Right atrium auricular region (tissue), 2 donors: ENCODE measurements around the gene MBD3. TPM values are rescaled to one million over a fixed set of nuclear protein-coding genes. Genes with fewer than 3 reads are reported as not detected.

ENCODE experiments used
- DNase-seq: peaks from one replicate; pipeline ENCODE4 v3.0.0-alpha.2; 2019; ENCODE audit warnings: low spot score
- H3K27ac ChIP-seq, 2 donors: fragments of 200-600 bp; sonication (generic); 1 replicate in 1 of 2; 2 replicates in 1 of 2; pipeline ENCODE4 v1.5.1; 2016 to 2019
- H3K27me3 ChIP-seq, 2 donors: fragments of 200-600 bp; sonication (generic); one replicate each; pipeline versions ENCODE4 v1.5.1 to v1.6.0; 2017 to 2019
- H3K36me3 ChIP-seq: fragments of 200-600 bp; sonication (generic); one replicate; pipeline ENCODE4 v1.5.1; 2016
- H3K4me1 ChIP-seq, 2 donors: fragments of 200-600 bp; sonication (generic); one replicate each; pipeline versions ENCODE4 v1.5.1 to v1.6.0; 2017 to 2019
- H3K4me3 ChIP-seq, 2 donors: fragments of 200-600 bp; sonication (generic); 1 replicate in 1 of 2; 2 replicates in 1 of 2; pipeline ENCODE4 v1.5.1; 2017 to 2019; ENCODE audit warnings: mild to moderate bottlenecking in 1 of 2, moderate library complexity in 1 of 2
- H3K9me3 ChIP-seq, 2 donors: fragments of 200-600 bp; sonication (generic); one replicate each; pipeline ENCODE4 v1.5.1; 2019
- total RNA-seq, 2 donors: library from RNA; depleted of rRNA; stranded (reverse); fragments of >200 nt; gene quantifications; one replicate each; pipeline ENCODE4 v1.1.0, GENCODE V29; 2016
- TF ChIP-seq, protein P1 (sequence below), 2 donors: fragments of 200-600 bp; sonication (generic); IDR thresholded peaks; one replicate each; pipeline ENCODE4 v1.5.1; 2019; ENCODE audit warnings: antibody characterized with exemption in 2 of 2

The MBD3 gene
- total RNA-seq, 2 donors from 2014 or later = 64.3 to 86.8 TPM

DNA sequence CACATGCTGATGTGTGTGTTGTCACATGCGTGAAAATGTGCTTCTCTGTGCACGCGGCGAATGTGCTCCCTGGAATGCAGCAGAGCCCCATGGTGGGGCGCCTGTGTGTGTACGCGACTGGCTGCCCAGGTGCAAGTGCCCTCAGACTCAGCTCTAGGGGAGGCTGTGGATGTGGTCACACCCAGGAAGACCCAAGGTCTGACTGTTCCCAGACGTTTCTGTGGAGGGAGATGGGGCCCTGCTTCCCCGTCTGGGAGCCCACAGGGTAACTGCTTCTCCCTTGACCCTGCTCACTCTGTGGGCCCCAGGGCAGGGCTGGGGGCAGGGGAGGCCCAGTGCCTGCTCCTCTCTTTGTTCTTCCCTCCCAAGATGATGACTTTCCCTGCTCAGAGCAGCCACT, 20.5 kb upstream of the MBD3 start:
- Histone ChIP-seq H3K4me1 (no peaks in the 10 kb centered on the region), H3K27ac (no peak overlapping the region), H3K4me3 (no peak overlapping the region), H3K36me3 (peaks cover 33% of the 10 kb centered on the region), H3K27me3 (no peaks in the 10 kb centered on the region), H3K9me3 (no peaks in the 10 kb centered on the region)
- DNase-seq = no peak
- TF ChIP-seq, protein P1, sequence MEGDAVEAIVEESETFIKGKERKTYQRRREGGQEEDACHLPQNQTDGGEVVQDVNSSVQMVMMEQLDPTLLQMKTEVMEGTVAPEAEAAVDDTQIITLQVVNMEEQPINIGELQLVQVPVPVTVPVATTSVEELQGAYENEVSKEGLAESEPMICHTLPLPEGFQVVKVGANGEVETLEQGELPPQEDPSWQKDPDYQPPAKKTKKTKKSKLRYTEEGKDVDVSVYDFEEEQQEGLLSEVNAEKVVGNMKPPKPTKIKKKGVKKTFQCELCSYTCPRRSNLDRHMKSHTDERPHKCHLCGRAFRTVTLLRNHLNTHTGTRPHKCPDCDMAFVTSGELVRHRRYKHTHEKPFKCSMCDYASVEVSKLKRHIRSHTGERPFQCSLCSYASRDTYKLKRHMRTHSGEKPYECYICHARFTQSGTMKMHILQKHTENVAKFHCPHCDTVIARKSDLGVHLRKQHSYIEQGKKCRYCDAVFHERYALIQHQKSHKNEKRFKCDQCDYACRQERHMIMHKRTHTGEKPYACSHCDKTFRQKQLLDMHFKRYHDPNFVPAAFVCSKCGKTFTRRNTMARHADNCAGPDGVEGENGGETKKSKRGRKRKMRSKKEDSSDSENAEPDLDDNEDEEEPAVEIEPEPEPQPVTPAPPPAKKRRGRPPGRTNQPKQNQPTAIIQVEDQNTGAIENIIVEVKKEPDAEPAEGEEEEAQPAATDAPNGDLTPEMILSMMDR (IDR thresholded peaks at IDR 0.05) = no peak

DNA sequence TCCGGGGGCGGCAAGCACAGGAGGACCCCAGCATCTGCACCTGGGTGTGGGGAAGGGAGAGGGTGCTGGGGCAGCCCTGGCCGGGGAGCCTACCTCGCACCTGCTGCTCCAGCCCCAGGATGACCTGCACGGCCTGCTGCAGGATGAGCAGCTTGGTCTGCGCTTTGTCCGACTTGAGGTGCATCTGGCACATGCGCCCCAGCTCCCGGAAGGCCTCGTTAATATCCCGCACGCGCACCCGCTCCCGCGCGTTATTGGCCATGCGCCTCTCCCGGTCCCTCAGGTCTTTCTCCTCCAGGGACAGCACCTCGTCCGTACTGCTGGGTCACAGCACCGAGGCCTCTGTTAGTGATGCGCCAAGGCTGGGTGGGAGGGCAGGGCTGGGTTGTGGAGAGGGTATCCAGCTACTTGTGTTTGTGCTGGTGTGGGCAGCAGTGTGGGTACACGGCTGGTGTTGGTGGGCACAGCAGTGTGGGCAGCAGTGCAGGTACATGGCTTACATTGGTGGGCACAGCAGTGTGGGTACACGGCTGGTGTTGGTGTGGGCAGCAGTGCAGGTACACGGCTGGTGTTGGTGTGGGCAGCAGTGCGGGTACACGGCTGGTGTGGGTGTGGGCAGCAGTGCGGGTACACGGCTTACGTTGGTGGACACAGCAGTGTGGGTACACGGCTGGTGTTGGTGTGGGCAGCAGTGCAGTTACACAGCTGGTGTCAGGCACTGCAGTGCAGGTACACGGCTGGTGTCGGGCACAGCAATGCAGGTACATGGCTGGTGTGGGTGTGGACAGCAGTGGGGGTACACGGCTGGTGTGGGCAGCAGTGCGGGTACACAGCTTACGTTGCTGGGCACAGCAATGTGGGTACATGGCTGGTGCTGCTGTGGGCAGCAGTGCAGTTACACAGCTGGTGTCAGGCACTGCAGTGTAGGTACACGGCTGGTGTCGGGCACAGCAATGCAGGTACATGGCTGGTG, 19.7 kb upstream of the MBD3 start:
- peaks cover 33% of the 10 kb centered on the region for H3K36me3 ChIP-seq
- no peak overlapping the region for H3K4me3 ChIP-seq
- no peaks in the 10 kb centered on the region for H3K9me3 ChIP-seq
- TF ChIP-seq, protein P1 (IDR thresholded peaks at IDR 0.05) = no peak
- DNase-seq = no peak
- no peaks in the 10 kb centered on the region for H3K27me3 ChIP-seq
- no peak overlapping the region for H3K27ac ChIP-seq
- H3K4me1 ChIP-seq = no peaks in the 10 kb centered on the region

DNA sequence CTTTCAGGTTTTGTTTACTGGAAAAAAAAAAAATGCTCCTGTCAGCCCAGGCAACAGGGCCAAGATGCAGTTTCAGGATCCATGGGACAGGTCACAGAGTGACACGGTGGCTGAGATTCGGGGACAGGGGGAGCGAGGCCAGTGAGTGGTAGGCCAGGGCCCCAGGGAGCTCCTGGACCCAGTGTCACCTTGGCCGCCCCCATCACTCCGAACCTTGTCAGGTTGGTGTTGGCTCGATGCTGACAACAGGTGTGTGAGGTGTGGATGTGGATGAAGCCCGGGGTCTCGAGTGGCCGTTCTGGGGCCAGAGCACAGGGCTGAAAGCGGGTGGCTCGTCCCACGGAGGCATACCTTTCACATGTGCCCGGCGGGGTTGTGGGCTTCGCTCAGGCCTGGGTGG, 18.7 kb upstream of the MBD3 start:
- H3K4me1 ChIP-seq = peaks cover under 1 to 4% of the 10 kb centered on the region in 2 donors
- H3K36me3 ChIP-seq = peaks cover 33% of the 10 kb centered on the region
- no peak for DNase-seq
- TF ChIP-seq, protein P1 (IDR thresholded peaks at IDR 0.05) = no peak
- H3K9me3 ChIP-seq = no peaks in the 10 kb centered on the region
- H3K27ac ChIP-seq = no peak overlapping the region
- H3K4me3 ChIP-seq = no peak overlapping the region
- no peaks in the 10 kb centered on the region for H3K27me3 ChIP-seq

DNA sequence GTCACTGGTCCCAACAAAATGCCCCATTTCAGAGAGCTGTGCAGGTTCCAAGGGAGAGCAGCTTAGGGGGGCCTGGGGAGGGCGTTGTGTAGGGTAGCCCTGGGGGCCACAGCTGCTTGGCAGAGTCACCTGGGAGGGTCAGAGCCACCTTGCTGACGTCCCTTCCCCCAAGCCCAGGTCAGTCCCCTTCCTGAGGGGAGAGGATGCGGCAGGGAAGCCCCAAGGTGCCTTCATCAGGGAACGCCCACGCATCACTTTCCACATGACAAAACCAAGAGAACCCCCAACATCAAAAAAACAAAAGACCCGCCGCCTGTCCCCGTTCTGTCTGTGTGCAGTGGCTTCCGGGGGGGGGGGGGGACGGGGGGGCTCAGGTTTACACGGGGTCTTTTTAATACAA, 17.9 kb upstream of the MBD3 start:
- H3K27ac ChIP-seq = no peak overlapping the region
- no peak for DNase-seq
- peaks cover 33% of the 10 kb centered on the region for H3K36me3 ChIP-seq

DNA sequence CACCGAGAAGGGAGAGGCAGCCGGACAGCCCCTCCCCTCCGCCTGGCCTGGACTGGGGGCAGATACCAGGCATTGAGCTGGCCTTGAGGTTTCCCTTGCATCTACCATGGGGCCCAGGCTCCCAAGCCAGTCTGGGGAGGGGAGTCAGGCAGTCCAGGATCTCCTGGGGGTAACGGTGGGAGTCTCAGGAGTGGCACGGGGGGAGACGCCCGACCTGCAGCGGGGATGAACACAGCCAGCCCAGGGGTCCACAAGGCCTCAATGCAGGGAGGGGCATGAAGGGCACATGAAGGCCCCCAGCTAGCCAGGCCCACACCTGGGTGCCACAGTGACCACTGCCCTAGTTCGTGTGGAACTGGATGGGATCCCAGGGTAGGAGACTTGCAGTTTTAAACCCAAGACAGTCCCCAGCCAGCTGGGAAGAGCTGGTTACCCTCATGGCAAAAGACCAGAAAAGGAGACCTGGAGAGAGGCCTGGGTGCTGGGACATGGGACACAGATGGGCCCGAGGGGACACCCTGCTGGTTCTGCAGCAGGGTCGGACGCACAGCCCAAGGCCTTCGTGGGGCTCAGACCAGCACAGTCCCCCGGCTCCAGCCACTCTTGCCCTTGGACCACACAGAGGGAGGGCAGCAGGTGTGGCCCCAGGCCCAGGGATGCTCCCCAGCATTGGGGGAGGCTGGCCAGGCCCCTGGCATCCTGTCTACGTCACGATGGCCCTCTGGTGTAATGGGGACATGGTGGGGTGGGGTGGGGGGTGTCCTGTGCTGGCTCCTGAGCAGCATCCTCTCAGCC, 17.2 kb upstream of the MBD3 start:
- Histone ChIP-seq H3K4me1 (peaks cover 3 to 9% of the 10 kb centered on the region in 2 donors), H3K4me3 (no peak overlapping the region), H3K36me3 (peaks cover 27% of the 10 kb centered on the region), H3K9me3 (no peaks in the 10 kb centered on the region), H3K27me3 (no peaks in the 10 kb centered on the region), H3K27ac (no peak overlapping the region)
- TF ChIP-seq, protein P1 (IDR thresholded peaks at IDR 0.05) = no peak
- DNase-seq = no peak

More for the DNA sequence above, 17.9 kb upstream of the MBD3 start:
- Histone ChIP-seq H3K4me1 (peaks cover 3 to 9% of the 10 kb centered on the region in 2 donors), H3K4me3 (no peak overlapping the region), H3K9me3 (no peaks in the 10 kb centered on the region), H3K27me3 (no peaks in the 10 kb centered on the region)
- TF ChIP-seq, protein P1 (IDR thresholded peaks at IDR 0.05) = no peak
